GM11168 (cell line): ENCODE results near the gene TBCD.

Experiments
- in situ Hi-C: fragments of 300-500 bp; cut with MboI; formaldehyde crosslinking; loops from one replicate; pipeline ENCODE4 v1.12.0; 2022; ENCODE audit warnings: low sequenced_read_pairs; ENCODE audit not compliant: unreplicated experiment

The TBCD gene

DNA sequence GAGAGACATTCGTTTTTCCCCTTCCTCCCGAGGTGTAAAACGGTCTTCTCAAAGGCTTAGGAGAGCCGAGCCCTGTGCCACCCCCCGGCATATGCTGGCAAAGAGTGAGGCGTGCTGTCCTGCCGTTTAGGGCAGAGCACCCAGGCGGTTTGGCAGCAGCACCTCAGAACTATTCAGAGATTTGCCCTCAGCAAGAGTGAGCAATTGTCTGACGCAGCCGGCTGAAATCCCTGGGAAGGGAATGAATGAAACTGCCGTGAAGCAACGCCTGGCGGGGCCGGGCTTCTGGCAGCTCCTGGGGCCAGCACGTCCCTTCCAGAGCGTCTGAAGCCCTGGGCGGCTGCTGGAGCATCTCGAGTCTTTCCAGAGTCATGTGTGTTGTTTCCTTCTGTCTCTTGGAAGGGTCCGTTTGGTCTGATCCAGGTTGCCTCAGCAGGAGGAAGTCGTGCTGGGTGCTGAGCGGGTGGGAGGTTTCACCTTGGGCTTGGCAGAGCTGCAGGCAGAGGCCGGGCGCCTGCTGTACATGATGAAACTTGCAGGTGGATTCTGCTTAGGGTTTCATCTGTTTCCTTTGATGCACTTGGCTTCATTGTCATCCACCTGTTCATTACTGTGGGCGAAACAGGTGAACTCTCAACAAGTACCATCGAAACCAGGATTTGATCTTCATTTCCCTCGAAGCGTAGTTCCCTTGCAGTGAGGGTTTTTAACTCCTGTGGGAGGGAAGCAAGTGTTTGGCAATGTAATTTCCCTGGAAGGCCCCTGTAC, 35.4 kb downstream of the TBCD start:
- in situ Hi-C loops, result no loop called here

DNA sequence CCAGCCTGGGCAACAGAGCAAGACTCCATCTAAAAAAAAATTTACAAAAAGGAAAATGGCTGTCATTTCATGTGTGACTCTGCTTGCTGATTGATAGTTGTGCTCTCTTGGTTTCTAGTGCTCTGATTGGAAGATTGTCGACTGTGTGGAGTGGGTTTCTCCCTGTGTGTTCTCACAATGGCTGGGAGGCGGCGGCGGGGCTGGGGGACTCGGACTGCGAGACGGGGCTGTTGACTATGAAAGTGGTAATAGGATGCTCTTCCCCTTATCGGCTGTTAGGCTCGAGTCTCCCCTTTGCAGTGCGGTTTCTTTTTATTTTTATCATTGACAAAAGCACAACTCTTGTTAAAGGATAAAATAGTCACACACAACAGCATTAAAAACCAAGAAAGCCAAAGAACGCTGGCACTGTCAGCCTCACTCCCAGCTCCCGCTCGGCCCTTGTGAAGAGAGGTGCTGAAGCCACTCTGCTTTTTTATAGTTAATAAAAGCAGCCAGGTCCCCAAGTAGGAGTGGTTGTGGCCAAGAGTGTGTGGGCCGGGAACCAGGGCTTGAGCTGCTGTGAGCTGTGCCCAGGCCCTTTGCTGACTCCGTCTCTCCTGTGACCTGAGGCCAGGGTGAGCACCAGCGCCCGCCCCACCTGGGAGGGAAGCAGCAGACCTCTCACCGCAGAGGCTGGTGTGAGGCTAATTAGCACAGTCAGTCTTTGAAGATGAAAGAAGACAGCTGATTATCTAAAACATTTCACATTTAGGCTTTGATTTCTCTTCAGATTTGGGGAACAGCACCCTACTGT, 36.5 kb downstream of the TBCD start:
- in situ Hi-C loops, result no loop called here

DNA sequence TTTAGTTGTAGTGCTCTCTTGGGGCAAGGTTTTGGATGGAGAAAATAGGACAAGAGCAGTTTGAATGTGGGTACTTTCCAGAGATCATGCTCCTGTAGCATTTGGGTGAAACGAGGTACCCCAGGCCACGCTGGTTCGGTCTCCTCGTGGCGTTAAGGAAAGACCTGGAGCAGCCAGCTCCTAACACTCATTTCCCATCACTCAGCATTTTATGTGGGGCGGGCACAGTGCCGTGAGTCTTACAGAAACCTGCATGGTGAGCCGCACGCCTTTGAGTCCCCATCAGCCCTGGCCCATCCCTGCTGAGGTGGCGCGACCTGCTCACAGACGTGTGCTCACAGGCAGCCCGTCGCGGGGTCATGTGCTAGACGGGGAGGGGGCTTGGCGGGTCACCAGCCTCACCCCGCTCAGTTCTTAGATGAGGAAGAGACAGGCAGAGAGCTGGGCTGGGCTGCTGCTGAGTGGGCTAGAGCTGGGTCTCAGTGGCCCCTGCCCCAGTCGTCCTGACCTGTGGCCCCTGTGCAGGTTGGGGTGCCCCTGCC, 37.3 kb downstream of the TBCD start:
- in situ Hi-C loops, result no loop called here

DNA sequence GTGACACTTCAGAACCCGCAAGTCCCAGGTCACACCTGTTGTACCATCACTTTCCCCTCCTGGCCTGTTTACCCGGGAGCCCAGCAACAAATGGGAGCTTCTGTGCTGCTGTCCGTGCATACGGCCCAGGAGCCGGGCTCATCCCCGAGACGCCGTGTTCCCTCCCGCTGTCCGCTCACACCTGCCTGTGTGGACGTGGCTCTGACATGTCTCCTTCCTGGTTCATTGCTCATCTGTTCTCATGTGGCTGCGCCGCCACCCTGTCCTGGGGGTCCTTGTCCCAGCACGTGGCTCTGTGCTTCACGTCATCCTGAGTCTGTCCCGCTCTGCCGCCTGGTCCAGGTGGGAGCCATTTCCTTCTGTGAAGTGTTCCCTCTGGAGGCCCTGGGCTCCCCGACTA, 37.9 kb downstream of the TBCD start:
- in situ Hi-C loops, result no loop called here

DNA sequence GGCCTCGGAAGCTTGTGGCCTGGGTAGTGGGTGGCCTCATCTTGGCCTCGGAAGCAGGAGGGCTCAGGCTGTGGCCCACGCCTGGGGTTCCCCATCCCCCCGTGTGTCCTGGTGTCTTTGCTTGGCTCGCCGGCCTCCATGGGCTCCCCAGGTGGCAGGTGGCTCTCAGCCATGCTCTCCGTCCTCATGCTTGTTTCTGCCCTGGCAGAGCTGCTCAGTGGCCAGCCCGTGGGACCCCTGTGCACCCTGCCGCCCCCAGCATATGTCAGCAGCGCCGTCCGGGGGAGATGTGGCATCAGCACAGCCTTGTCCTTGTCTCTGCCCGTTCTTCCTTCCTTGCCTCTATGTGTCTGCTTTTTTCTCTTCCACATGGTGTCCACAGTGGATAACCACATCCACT, 38.5 kb downstream of the TBCD start:
- in situ Hi-C loops, result no loop called here

DNA sequence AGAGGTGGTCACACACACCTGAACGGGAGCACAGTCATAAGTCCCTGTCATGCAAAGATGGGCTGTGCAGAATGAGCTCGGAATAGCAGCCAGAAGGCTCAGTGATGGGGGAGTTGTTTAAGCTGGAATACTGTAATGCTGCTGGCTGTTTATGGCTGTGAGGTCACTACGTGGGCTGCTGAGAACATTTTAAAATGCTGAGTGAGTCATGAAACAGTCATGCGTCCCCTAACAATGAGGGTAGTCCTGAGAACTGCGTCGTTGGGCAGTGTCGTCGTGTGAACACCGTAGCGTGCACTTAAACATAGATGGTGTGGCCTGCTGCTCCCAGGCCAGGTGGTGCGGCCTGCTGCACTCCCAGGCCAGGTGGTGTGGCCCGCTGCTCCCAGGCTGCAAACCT, 39.7 kb downstream of the TBCD start:
- in situ Hi-C loops, result no loop called here

DNA sequence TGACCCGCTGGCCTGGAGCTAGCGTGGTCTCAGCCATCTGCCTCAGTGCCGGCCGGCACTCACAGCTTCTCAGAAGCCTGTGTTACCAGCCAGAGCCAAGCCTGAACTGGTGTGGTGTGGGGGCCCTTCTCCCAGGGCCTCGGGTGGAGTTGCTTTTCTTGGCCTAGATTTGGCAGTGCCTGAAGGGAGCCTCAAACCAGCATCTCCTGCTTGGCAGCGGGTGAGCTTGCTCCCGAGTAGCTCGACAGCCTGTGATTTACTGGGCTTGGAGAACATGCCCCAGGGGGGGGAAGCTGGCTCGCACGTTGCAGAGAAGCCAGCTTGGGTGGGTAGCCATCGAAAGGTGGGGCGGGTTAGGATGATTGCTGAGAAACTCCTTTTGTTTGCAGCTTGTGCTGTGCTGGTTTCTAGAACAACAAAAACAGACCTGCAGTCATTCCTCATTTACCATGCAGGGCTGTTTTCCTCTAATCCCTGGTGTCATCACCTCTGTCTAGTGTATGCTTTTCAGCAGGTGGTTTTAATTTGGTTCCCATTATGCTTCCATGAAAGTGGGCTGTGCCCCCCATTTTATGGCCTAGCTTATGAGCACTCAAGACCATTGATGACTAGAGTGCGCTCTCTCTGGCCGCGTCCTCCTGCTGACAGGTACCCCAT, 42.2 kb downstream of the TBCD start:
- in situ Hi-C loops, result no loop called here

DNA sequence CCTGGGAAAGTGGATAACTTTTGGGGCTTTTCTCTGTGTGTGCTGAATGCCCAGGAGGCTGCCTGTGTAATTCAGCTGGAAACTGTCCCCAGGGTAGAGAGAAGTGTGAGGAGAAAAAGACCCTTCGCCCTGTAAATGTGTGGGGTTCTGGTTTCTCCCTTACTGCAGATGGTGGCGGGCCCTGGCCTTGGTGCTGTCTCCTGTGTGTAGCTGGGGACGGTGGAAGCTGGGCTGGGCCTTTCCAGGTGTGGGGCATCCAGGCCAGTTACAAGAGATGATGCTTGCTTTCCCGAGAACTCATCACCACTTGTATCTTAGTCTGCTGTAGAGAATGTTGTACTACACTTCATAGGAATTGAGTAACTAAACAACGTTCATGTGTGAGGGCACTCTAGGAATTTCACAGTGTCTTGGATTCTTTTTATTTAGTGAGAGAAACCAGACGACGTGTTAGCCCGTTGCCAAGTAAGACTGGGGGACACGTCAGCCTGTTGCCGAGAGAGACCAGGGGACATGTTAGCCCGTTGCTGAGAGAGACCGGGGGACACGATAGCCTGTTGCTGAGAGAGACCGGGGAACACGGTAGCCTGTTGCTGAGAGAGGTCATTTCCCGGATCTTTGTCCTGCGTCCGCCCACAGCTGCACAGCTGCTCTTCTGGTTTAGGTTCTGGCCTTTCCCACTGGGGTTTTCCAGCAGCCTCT, 43.1 kb downstream of the TBCD start:
- in situ Hi-C loops, result no loop called here

DNA sequence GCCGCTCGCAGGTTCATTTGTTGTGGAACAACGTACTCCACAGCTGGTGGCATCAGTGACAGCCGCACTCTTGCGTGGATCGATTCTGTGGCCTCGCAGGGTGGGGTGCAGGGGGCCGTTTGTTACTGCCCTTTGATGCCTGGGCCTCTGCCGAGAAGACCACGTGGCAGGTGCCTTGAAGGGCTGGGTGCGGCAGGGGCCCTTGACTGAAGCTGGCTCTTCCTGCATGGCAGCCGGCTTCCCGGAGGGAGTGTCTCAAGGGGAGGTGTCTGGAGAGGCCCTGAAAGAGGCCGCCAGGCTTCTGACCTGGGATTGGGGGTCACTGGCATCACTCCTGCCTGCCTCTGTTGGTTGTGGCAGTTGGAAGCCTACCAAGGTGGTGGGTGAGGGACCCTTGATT, 43.8 kb downstream of the TBCD start:
- in situ Hi-C loops, result no loop called here

DNA sequence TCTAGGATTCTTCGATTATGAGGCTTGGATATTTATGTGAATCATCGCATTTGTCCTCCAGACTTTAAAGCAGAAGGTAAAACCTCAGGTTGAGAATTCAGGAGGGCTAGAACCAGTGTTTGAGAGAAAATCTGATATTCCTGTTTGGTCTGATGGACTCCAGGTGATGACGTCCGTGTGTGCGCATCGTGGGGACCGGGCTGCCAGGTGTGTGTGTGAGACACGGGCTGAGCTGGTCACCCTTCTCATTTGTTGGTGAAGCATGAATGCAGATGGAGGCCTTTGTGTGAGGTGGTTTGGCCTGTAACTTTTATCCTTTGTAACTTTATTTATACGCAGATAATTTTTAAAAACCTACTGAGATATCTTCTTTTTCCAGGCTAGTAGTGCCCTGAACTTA, 45.2 kb downstream of the TBCD start:
- in situ Hi-C loops, result no loop called here

DNA sequence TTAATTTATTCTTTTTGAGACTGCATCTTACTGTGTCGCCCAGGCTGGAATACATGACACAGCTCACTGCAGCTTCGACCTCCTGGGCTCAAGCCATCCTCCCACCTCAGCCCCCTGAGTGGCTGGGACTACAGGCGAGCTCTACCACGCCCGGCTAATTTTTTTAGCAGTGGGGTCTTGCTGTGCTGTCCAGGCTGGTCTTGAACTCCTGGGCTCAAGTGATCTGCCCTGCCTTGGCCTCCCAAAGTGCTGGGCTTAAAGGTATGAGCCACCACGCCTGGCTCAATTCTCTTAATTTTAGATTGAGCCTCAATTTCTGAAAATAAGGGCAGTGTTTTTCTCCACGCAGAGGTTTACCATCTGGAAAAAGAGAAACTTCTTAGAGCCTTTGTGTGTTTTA, 46.9 kb downstream of the TBCD start:
- in situ Hi-C loops, result no loop called here

DNA sequence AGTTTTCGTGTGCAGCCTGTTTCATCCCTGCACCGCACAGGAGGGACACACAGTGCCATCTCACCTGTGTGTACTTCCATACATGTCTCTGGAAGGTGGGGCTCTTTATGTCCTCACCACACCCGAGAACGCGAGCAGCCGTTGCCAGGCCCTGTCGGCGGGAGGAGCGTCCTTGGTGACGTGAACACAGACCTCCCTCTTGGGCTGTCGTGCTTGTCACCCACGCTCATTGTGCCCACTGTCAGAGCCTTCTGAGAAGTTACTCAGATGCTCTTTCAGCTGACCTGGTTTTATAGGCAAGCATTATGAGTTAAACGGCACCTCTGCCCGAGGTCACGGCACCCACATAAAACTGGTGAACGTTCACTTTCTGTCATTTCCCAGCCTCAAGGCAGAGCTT, 47.7 kb downstream of the TBCD start:
- in situ Hi-C loops, result no loop called here

DNA sequence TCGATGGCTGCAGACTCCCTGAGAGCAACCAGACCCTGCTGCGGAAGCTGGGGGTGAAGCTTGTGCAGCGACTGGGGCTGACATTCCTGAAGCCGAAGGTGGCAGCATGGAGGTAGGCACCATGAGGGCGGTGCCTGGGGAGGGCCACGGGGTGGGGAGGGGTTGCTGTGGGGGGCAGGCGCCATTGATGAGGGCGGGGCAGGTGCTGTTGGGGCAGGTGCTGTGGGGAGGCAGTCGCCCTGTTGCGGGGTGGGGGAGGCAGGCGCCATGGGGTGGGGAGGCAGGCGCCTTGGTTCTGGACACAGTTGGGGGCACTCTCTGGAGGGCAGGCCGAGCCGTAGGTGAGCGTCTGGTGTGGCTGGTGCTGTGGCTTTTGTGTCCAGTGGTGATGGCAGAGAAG, 49.0 kb downstream of the TBCD start:
- in situ Hi-C loops, result no loop called here

DNA sequence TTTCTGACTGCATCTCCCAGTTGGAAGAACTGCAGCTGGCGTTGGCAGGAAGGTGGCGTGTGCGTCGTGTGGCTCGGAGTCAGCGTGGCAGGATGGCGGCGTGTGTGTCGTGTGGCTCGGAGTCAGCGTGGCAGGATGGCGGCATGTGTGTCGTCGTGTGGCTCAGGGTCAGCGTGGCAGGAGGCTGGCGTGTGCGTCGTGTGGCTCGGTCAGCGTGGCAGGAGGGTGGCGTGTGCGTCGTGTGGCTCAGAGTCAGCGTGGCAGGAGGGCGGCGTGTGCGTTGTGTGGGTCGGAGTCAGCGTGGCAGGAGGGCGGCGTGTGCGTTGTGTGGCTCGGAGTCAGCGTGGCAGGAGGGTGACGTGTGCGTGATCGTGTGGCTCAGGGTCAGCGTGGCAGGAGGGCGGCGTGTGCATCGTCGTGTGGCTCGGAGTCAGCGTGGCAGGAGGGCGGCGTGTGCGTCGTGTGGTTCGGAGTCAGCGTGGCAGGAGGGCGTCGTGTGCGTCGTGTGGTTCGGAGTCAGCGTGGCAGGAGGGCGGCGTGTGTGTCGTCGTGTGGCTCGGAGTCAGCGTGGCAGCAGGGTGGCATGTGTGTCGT, 49.6 kb downstream of the TBCD start:
- in situ Hi-C loops, result no loop called here

DNA sequence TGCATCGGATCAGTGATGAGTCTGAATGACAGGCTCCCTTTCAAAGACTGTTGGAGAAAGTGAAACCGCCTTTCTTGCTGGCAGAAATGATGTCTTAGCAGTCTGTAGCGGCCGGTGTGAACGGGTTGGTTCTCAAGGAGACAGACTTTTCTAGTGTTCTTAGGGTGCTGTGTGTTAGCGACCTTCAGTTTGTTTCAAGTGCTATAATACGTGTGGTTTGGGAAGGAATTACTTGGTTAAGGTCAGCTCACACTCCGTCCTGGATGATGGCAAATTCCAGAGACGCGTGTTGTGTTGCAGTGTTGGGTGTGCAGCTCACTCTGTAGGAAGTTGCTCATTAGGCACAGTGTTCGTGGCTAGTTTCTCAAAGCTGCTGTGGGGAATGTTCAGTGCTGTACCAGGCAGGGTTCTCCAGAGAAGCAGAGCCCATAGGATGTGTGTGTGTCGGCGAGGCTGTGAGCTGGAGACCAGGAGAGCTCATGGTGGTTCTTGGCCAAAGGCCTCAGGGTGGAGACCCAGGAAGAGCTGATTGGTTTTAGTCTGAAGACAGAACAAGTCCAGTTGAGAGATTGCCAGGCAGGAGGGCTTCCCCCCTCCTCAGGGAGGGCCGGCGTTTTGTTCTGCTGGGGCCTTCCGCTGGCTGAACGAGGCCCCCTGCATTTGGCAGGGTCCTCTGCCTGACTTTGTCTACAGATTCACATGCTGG, 50.4 kb downstream of the TBCD start:
- in situ Hi-C loops, result no loop called here

DNA sequence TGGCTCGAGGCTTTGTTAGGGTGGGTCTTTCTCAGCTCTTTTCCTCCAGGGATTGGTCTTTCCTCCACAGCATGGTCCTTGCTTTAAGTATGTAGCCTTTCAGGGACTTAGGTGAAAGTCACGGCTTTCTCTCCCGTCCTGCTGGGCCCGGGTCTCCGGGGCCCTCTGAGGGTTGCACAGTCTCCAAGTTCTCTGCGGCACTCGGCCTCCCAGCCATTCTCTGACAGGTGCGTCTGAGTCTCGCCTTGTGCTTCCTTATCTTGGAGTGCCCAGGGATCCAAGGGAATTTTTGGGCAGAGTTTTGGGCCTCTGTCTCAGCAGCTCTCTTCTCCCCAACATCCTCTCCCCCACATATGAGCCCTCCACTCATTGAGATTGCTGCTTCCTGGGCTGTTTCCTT, 51.3 kb downstream of the TBCD start:
- in situ Hi-C loops, result no loop called here

DNA sequence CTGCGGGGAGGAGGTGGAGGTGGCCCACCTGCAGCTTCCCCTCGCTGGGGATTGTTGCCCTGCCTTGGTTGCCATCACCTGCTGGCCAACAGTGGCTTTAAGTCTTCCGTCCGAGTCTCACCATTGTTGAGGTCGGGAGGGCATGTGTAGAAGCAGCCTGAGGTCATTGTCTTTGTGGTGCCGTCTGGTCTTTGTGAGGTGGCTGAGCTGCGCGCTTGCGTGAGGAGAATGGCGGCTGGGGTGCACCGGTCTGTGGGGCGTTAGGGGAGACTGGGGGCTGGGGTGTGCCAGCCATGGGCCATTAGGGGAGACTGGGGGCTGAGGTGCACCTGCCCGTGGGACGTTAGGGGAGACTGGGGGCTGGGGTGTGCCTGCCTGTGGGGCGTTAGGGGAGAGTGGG, 51.7 kb downstream of the TBCD start:
- in situ Hi-C loops, result no loop called here

DNA sequence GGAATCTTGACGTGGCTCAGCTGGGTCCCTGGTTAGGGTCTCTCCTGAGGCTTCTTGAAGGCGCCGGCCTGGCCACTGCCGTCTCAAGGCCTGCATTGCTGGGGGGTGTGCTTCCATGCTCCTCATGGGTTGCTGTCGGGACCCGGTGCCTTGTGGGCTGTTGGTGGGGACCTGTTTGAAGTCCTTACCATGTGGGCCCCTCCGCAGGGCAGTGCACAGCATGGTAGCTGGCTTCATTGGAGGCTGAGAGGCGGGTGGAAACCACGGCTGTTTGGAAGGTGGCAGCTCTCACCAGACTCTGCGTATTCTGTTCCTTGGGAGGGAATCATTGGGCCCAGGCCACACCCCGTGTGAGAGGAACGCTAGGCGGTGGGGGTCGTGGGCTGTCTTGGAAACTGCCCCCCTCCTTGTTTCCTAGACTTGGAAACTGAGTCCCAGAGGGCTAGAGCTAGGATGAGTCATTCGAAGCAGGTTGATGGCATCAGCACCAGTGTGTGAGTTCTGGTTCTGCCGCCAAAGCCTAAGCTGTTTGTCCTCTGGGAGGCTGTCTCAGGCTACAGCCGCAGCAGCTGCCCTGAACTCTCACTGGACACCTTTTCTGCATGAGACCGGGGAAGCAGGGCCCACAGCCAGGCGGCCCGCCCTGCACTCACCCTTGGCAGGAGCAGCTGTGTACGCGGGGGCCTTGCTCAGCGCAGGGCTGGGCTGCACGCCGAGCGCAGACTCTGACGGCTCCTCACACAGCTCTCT, 52.8 kb downstream of the TBCD start:
- in situ Hi-C loops, result no loop called here

DNA sequence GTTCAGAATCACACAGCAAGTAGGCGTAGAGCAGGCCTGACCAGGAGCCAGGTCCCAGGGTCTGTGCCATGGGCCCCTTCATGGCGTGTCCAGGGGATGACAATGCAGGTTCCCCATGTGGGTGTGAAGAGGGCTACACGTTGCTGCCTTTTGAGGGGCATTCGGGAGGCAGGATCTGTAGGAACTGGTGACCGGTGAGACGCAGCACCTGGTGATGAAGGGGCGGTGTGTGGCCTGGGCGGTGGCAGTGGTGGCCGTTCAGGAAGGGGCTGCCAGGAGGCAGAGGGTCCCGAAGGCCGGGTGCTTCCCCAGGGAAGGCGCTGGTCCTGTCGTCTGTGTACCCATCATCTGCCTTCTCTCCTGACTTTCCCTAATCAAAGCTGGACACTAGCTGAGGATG, 53.4 kb downstream of the TBCD start:
- in situ Hi-C loops, result no loop called here
